PC-9 (cell line): ENCODE results near the gene PCDH15.

Experiments
- EZH2 ChIP-seq: fragments of 200-600 bp; sonication (generic); IDR thresholded peaks from 2 replicates; pipeline ENCODE4 v1.8.0; 2017; ENCODE audit warnings: antibody characterized with exemption, low read depth
- TF ChIP-seq, protein P1 (sequence below): fragments of 200-600 bp; sonication (generic); conservative IDR thresholded peaks from 2 replicates; pipeline ENCODE4 v1.6.1; 2017; ENCODE audit warnings: mixed run types, antibody characterized with exemption, mild to moderate bottlenecking, moderate library complexity

DNA sequence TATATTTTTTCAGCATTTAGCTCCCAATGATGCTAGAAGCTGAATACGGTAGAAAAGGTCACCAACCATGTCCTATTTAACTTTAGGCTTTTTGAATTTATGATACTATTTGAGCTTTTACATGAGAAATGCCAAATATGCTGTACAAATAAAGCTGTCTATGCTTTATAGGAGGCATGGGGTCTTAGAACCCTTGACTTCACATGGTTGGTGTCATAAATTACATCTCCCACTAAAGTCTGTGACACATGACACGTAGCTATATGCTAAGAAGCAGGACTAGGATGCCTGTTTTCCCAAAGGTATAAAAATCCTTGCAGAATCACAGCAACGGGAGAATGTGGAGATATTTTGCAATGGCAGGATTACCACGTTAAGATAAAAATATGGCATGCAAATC, 960.4 kb downstream of the PCDH15 start:
- TF ChIP-seq, protein P1, sequence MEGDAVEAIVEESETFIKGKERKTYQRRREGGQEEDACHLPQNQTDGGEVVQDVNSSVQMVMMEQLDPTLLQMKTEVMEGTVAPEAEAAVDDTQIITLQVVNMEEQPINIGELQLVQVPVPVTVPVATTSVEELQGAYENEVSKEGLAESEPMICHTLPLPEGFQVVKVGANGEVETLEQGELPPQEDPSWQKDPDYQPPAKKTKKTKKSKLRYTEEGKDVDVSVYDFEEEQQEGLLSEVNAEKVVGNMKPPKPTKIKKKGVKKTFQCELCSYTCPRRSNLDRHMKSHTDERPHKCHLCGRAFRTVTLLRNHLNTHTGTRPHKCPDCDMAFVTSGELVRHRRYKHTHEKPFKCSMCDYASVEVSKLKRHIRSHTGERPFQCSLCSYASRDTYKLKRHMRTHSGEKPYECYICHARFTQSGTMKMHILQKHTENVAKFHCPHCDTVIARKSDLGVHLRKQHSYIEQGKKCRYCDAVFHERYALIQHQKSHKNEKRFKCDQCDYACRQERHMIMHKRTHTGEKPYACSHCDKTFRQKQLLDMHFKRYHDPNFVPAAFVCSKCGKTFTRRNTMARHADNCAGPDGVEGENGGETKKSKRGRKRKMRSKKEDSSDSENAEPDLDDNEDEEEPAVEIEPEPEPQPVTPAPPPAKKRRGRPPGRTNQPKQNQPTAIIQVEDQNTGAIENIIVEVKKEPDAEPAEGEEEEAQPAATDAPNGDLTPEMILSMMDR, result no peak
- TF ChIP-seq EZH2, result no peak
